GM21576 (cell line): ENCODE measurements around the gene HMOX1.
"Not testable (repeated sequence)": the region's sequence is repeated elsewhere in the genome, so short reads cannot be mapped to it uniquely, and the experiment has no call there.

Experiments used
- ATAC-seq: cut with Tn5 transposase; IDR thresholded peaks from one replicate; pipeline ENCODE4 v1.9.1; 2021; ENCODE audit warnings: mild to moderate bottlenecking, moderate library complexity; ENCODE audit not compliant: unreplicated experiment

Gene HMOX1

GRCh38 chr22:35378621-35379020 lies 2.3 kb upstream of the HMOX1 start:
- ATAC-seq: no peak

DNA sequence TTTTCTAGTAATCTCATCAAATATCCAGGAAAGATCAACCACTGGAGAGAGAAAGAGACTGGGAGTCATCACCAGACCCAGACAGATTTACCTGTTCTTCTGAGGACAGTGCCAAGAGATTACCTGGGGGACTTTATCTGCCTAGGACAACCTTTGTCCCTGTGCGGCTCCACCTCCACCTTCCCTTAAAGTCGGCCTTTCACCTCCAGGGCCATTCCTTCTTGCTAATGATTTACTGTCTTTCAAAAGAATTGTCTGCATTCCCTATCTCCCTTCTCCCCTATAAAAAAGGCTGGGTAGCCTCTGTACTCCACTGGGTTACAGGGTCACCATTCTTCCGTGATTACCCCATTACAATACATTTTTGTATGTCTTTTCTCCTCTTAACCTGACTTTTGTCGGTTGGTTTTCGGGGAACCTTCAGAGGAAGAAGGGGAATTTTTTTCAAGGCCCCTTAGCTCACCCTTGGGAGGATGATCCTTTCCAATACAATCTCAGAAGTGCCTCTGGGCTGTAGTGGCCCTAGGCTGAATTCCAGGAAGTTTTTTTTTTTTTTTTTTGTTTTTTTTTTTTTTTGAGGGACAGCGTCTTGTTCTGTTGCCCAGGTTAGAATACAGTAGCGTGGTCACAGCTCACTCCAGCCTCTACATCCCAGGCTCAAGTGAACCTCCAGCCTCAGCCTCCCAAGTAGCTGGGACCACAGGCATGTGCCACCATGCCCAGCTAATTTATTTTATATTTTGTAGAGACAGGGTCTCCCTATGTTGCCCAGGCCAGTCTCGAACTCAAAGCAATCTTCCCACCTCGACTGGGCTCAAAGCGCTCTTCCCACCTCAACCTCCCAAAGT lies 1.5 kb upstream of the HMOX1 start:
- ATAC-seq: no peak

- no peak for ATAC-seq
These were observed 883 bp upstream of the HMOX1 start for GRCh38 chr22:35380013-35380412.

GRCh38 chr22:35381424-35382009 lies 621 bp downstream of the HMOX1 start:
- no peak for ATAC-seq

GRCh38 chr22:35383679-35384071 lies 2.8 kb downstream of the HMOX1 start:
- ATAC-seq: no peak

DNA sequence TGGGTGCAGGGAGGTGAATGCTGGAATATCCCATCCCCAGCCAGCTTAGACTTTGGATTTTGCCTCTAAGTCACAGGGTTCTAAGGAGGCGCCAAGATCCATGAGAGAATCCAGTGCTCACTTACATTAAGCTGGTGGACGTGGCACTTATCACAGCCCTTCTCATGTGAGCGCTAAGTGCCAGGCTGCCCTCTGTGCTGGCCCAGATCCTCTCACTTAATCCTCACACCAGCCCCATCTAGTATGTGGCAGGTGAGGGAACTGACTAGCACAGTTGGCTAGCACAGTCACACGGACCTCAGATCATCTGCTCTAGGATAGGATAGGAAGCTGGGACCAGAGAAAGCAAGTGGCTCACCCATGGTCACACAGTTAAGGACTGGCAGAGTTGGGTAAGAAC lies 3.6 kb downstream of the HMOX1 start:
- no peak for ATAC-seq

DNA sequence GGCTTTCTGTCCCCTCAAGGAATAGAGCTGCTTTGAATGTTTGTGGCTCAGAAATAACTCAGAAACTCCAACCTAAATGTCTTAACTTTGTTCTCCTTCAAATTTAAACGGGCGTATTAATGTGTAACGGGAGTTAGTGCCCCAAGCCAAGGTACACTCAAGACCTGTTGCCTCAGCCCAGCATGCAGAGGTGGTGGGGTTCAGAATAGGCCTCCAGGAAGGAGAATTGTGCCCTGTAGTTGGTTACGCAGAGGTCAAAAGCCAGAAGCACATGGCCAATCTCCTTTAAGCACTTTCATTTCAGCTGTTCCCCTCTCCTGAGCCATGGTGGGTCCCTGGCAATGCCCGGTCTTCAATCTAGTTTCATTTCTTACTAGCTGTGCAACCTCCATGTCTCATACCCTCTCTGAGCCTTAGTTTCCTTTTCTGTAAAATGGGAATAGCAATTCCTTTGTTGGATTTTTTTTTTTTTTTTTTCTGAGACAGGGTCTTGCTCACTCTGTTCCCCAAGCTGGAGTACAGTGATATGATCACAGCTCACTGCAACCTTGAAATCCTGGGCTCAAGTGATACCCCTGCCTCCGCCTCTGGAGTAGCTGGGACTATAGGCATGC lies 4.2 kb downstream of the HMOX1 start:
- ATAC-seq: no peak

- ATAC-seq: no peak
These were observed 5.9 kb downstream of the HMOX1 start for GRCh38 chr22:35386670-35387288.

DNA sequence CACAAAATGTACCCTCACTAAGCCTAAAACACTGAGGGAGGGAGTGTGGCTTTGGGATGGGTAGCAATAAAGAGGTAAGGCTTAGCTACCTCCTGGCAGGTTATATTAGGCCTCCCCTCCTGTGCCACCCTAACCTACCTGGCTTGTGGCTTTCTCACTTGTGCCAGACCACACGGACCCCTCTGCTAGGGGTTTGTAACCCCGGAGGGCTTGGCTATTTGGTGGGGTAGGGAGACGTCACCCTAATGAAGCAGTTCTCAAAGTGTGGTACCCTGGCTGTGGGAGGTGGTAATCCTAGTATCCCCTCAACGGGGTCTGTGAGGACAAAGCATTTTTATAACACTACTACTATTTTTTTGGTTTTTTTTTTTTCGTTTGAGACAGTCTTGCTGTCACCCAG lies 10.0 kb downstream of the HMOX1 start:
- ATAC-seq: no peak

- ATAC-seq: no peak
These were observed 11.5 kb downstream of the HMOX1 start for GRCh38 chr22:35392357-35392756.

- no peak for ATAC-seq
These were observed 12.5 kb downstream of the HMOX1 start for GRCh38 chr22:35393116-35394010.

- ATAC-seq: no peak
These were observed 13.1 kb downstream of the HMOX1 start for GRCh38 chr22:35394011-35394312.

- ATAC-seq: no peak
These were observed 14.1 kb downstream of the HMOX1 start for GRCh38 chr22:35394810-35395563.

DNA sequence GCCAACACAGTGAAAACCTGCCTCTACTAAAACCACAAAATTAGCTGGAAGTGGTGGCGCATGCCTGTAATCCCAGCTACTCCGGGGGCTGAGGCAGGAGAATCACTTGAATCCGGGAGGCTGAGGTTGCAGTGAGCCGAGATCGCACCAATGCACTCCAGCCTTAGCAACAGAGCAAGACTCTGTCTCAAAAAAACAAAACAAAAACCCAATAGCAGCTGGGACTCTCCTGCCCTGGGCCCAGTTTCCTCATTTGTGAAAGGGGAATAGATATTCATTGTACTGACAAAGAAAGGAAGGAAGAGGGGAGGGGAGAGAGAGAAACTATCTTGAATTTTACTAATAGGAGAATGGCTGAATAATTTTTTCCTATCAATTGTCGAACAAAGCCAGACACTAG lies 15.7 kb downstream of the HMOX1 start:
- not testable (repeated sequence) for ATAC-seq

GRCh38 chr22:35397095-35397904 lies 16.4 kb downstream of the HMOX1 start:
- no peak for ATAC-seq

GRCh38 chr22:35398591-35398973 lies 17.7 kb downstream of the HMOX1 start:
- no peak for ATAC-seq

DNA sequence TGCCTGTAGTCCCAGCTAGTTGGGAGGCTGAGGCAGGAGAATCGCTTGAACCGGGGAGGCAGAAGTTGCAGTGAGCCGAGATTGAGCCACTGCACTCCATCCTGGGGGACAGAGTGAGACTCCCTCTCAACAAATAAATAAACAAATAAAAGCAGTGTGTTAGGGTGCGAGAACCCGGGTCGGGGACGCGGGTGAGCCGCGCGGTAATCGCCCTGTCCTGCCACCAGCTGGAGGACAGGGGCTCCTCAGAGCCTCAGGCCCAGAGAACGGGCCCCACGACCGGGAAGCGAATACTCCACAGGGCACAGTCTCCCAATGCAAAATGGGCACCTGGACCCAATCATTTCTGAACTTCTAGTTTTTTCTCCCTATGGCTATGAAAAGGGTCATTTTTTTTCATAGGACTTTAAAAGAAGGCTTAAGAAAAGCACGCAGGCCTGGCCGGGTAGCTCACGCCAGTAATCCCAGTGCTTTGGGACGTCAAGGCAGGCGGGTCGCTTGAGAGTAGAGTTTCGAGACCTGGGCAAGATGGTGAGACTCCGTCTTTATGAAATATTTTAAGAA lies 18.3 kb downstream of the HMOX1 start:
- ATAC-seq: no peak

DNA sequence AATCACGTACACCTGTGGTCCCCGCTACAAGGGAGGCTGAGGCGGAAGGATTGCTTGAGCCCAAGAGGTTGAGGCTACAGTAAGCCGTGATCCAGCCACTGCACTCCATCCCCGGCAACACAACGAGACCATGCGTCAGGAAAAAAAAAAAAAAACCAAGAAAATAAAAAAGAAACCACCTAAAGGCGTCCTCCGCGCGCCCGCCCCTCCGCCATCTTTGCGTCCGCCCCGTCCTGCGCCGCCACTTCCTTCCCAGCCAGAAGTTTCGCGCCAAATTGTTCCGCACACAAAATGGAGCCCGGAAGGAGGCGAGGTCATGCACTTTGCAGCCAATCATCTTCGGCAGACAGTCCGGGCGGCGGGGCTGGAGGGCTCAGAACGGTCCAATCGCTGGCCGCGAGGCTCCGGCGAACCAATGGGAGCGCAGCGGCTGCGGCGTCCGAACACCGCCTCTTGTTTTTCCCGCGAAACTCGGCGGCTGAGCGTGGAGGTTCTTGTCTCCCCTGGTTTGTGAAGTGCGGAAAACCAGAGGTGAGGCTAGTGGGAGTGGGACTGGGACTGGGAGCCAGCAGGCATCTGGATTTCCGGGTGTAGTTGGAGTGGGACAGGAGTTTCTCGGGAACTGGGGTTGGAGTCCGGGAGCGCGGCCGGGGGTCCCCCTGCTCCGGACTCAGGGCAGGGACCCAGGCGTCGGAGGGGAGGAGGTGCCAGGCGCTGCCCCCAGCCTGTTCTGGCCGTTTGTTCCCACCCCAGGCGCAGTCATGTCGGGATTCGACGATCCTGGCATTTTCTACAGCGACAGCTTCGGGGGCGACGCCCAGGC lies 19.0 kb downstream of the HMOX1 start, which contains the start of gene MCM5:
MCM5 (plus strand) TSS at position 463 of the 823 bp plus-strand sequence; CDS start at position 762, 299 bp downstream.
- peak; percentile 90 for ATAC-seq
